Chondrocyte (in vitro differentiated cells): Measurements from ENCODE around the gene SPATA22. TPM values are rescaled to one million over a fixed set of nuclear protein-coding genes. Genes with fewer than 3 reads are reported as not detected.
"Not testable (repeated sequence)": the region's sequence is repeated elsewhere in the genome, so short reads cannot be mapped to it uniquely, and the experiment has no call there.

Experiments used
- DNase-seq: peaks from one replicate; pipeline ENCODE4 v3.0.0; 2021; ENCODE audit warnings: mixed read lengths, low spot score
- H3K27ac Mint-ChIP-seq: one replicate; pipeline ENCODE4 v1.8.0; 2021; ENCODE audit warnings: mild to moderate bottlenecking, moderate library complexity, mixed read lengths; ENCODE audit not compliant: unreplicated experiment
- H3K27me3 Mint-ChIP-seq: 2 replicates; pipeline ENCODE4 v1.8.0; 2021; ENCODE audit warnings: low read depth, mixed read lengths
- H3K36me3 Mint-ChIP-seq: 2 replicates; pipeline ENCODE4 v1.8.0; 2021; ENCODE audit warnings: low read depth, mixed read lengths
- H3K4me1 Mint-ChIP-seq: 2 replicates; pipeline ENCODE4 v1.8.0; 2021; ENCODE audit warnings: low read depth, mild to moderate bottlenecking, mixed read lengths
- H3K4me3 Mint-ChIP-seq: one replicate; pipeline ENCODE4 v1.8.0; 2021; ENCODE audit warnings: mild to moderate bottlenecking, moderate library complexity, mixed read lengths; ENCODE audit not compliant: unreplicated experiment
- H3K9me3 Mint-ChIP-seq: 2 replicates; pipeline ENCODE4 v1.8.0; 2021; ENCODE audit warnings: low read depth, mixed read lengths
- long read RNA-seq: library from polyadenylated mRNA; stranded (forward); transcript quantifications from one replicate; pipeline ENCODE4 v2.0.0, GENCODE V29; 2021
- total RNA-seq: library from RNA; stranded (reverse); gene quantifications from 3 replicates; pipeline ENCODE4 v1.2.1, GENCODE V29; 2021
- TF ChIP-seq, protein P1 (sequence below): fragments of 200-600 bp; sonication (generic); IDR thresholded peaks from 2 replicates; pipeline ENCODE4 v1.5.0; 2021; ENCODE audit warnings: antibody characterized with exemption, mild to moderate bottlenecking, moderate library complexity

The SPATA22 gene
- not detected in 3 replicates for total RNA-seq
- long read RNA-seq, result 0 reads

DNA sequence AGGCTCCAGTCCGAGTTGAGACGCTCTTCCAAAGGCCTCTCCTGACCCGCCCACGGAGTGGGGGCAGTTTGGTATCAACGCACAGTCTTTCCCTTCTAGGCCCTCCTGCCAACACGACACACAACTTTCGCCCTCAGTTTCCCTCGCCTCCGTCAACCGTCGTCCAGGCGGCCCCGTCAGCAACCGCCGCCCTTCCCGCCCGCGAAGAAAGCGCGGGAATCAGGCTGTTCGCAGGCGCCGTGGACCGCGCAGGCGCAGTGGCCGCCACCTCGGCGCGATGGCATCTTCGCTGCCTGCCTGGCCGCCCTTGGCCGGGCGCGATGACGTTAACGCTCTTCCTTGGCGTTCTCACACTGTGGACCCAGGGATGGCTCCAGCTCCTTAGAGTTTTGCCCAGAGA is at the start of gene SPATA22:
TSS of gene SPATA22 (minus strand) at position 221 of the 400 bp plus-strand sequence. CDS start 2,494 bp downstream, outside the sequence.
- Mint-ChIP-seq H3K4me1 (no peaks in the 10 kb centered on the region), H3K27me3 (peaks cover 5% of the 10 kb centered on the region), H3K27ac (no peak within 1 kb of the TSS), H3K36me3 (no peaks in the 10 kb centered on the region), H3K4me3 (no peak within 1 kb of the TSS), H3K9me3 (no peaks in the 10 kb centered on the region)
- no peak for DNase-seq
- TF ChIP-seq, protein P1, sequence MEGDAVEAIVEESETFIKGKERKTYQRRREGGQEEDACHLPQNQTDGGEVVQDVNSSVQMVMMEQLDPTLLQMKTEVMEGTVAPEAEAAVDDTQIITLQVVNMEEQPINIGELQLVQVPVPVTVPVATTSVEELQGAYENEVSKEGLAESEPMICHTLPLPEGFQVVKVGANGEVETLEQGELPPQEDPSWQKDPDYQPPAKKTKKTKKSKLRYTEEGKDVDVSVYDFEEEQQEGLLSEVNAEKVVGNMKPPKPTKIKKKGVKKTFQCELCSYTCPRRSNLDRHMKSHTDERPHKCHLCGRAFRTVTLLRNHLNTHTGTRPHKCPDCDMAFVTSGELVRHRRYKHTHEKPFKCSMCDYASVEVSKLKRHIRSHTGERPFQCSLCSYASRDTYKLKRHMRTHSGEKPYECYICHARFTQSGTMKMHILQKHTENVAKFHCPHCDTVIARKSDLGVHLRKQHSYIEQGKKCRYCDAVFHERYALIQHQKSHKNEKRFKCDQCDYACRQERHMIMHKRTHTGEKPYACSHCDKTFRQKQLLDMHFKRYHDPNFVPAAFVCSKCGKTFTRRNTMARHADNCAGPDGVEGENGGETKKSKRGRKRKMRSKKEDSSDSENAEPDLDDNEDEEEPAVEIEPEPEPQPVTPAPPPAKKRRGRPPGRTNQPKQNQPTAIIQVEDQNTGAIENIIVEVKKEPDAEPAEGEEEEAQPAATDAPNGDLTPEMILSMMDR, result no peak

GRCh38 chr17:3519472-3519871 is 47.9 kb upstream of the SPATA22 start:
- H3K27me3 Mint-ChIP-seq, H3K27ac Mint-ChIP-seq, DNase-seq, H3K9me3 Mint-ChIP-seq, H3K36me3 Mint-ChIP-seq, H3K4me3 Mint-ChIP-seq, H3K4me1 Mint-ChIP-seq: not testable (repeated sequence)

- Mint-ChIP-seq H3K27me3 (peaks cover 11% of the 10 kb centered on the region), H3K36me3 (no peaks in the 10 kb centered on the region), H3K9me3 (no peaks in the 10 kb centered on the region), H3K4me1 (peaks cover 13% of the 10 kb centered on the region), H3K27ac (peak overlapping the region; percentile 32), H3K4me3 (no peak overlapping the region)
- no peak for DNase-seq
- TF ChIP-seq, protein P1, result no peak
These were observed 43.3 kb upstream of the SPATA22 start for GRCh38 chr17:3514873-3515272.

- peaks cover 11% of the 10 kb centered on the region for H3K27me3 Mint-ChIP-seq
- H3K36me3 Mint-ChIP-seq, H3K9me3 Mint-ChIP-seq, H3K4me3 Mint-ChIP-seq, DNase-seq, H3K27ac Mint-ChIP-seq: not testable (repeated sequence)
- H3K4me1 Mint-ChIP-seq, result peaks cover 13% of the 10 kb centered on the region
These were observed 42.5 kb upstream of the SPATA22 start for GRCh38 chr17:3514167-3514566.

GRCh38 chr17:3513305-3514035 is 41.9 kb upstream of the SPATA22 start:
- peaks cover 11% of the 10 kb centered on the region for H3K27me3 Mint-ChIP-seq
- peak overlapping the region; percentile 60 for H3K4me3 Mint-ChIP-seq
- no peaks in the 10 kb centered on the region for H3K36me3 Mint-ChIP-seq
- H3K27ac Mint-ChIP-seq, result no peak overlapping the region
- H3K4me1 Mint-ChIP-seq, result peaks cover 13% of the 10 kb centered on the region
- H3K9me3 Mint-ChIP-seq, result peaks cover 6% of the 10 kb centered on the region
- TF ChIP-seq, protein P1, result no peak
- DNase-seq, result no peak

DNA sequence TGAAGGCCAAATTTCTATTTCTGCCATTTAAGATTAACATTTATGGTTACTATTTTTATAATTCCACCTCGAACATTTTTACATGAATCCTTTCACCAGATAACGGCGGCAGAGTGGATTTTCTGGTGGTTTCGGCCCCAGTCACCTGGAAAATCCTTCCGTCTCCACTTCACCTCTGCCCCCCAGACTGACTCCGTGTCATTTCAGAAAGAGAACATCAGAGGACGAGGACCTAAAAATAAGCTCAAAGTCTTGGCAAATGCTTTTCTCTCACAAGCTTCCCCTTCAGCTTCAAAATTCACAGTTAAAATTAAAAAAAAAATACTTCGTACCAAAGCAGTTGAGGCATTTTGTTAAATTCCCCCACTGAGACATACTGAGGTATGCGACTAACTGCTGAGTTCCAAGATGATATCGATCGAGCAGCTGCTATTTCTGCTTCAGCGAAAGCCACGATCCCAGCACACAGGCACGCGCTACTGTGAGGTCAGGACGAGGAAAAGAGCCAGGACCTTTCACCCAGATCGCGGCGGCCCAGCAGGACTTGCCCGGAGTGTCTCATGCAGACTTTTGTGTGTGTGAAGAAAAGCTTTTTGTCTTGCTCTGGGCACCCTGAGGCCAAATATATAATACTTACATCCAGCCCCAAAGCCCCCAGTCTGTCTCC is 41.0 kb upstream of the SPATA22 start:
- TF ChIP-seq, protein P1, result no peak
- Mint-ChIP-seq H3K4me3 (peak overlapping the region; percentile 60), H3K27me3 (peaks cover 11% of the 10 kb centered on the region), H3K4me1 (peaks cover 13% of the 10 kb centered on the region), H3K36me3 (no peaks in the 10 kb centered on the region), H3K9me3 (peaks cover 6% of the 10 kb centered on the region), H3K27ac (peak overlapping the region; percentile 12)
- DNase-seq, result no peak
